ENCODE data around the gene RHPN2.
A peak's percentile ranks its signal among the peaks of the same experiment; 100 is the strongest.
"Not testable (repeated sequence)": the region's sequence is repeated elsewhere in the genome, so short reads cannot be mapped to it uniquely, and the experiment has no call there.

RHPN2 gene

GRCh38 chr19:32988724-32989123 is 76.0 kb downstream of the RHPN2 start:
- no peak for TF ChIP-seq POLR2A (IDR thresholded peaks at IDR 0.05; ENCODE audit: low read length)
- no peak for TF ChIP-seq GATA1 (IDR thresholded peaks at IDR 0.05; ENCODE audit: low read depth, low read length)
- DNase-seq, result no peak

- not testable (repeated sequence) for DNase-seq
Measured at GRCh38 chr19:32988254-32988653, 76.4 kb downstream of the RHPN2 start.

GRCh38 chr19:32982488-32982887 is 82.2 kb downstream of the RHPN2 start:
- DNase-seq, result not testable (repeated sequence)

- DNase-seq, result not testable (repeated sequence)
Measured at GRCh38 chr19:32979807-32980206, 84.9 kb downstream of the RHPN2 start.

GRCh38 chr19:32977813-32978212 is 86.9 kb downstream of the RHPN2 start:
- DNase-seq, result not testable (repeated sequence)

GRCh38 chr19:32977280-32977679 is 87.4 kb downstream of the RHPN2 start:
- no peak for DNase-seq
- no peak for TF ChIP-seq POLR2A (IDR thresholded peaks at IDR 0.05; ENCODE audit: low read length)
- TF ChIP-seq GATA1 (IDR thresholded peaks at IDR 0.05; ENCODE audit: low read depth, low read length), result no peak

GRCh38 chr19:32976223-32976805 is 88.4 kb downstream of the RHPN2 start:
- DNase-seq, result peak; percentile 67 to 82
- TF ChIP-seq POLR2A (IDR thresholded peaks at IDR 0.05; ENCODE audit: low read length), result no peak
- no peak for TF ChIP-seq GATA1 (IDR thresholded peaks at IDR 0.05; ENCODE audit: low read depth, low read length)

GRCh38 chr19:32971715-32972540 is 92.8 kb downstream of the RHPN2 start, which contains the start of the genes CEP89 and FAAP24:
CEP89 (minus strand) TSS chr19:32971958; CDS start chr19:32971874, 84 bp downstream.
FAAP24 (plus strand) TSS chr19:32972242; CDS start chr19:32973197, 955 bp downstream.
- TF ChIP-seq GATA1 (IDR thresholded peaks at IDR 0.05; ENCODE audit: low read depth, low read length), result no peak
- peak; percentile 77 for TF ChIP-seq POLR2A (IDR thresholded peaks at IDR 0.05; ENCODE audit: low read length)
- DNase-seq, result peak; percentile 100

GRCh38 chr19:32971012-32971595 is 93.6 kb downstream of the RHPN2 start:
- TF ChIP-seq POLR2A (IDR thresholded peaks at IDR 0.05; ENCODE audit: low read length) (no peak), GATA1 (IDR thresholded peaks at IDR 0.05; ENCODE audit: low read depth, low read length) (no peak)

GRCh38 chr19:32969549-32969948 is 95.1 kb downstream of the RHPN2 start:
- no peak for DNase-seq
- TF ChIP-seq GATA1 (IDR thresholded peaks at IDR 0.05; ENCODE audit: low read depth, low read length), result no peak
- no peak for TF ChIP-seq POLR2A (IDR thresholded peaks at IDR 0.05; ENCODE audit: low read length)

More at GRCh38 chr19:32971012-32971595, 93.6 kb downstream of the RHPN2 start:
- no peak for DNase-seq

- TF ChIP-seq GATA1 (IDR thresholded peaks at IDR 0.05; ENCODE audit: low read depth, low read length), result no peak
- no peak for TF ChIP-seq POLR2A (IDR thresholded peaks at IDR 0.05; ENCODE audit: low read length)
- DNase-seq, result no peak
Measured at GRCh38 chr19:32966750-32967149, 97.9 kb downstream of the RHPN2 start.

GRCh38 chr19:32945260-32945659 is 119.4 kb downstream of the RHPN2 start:
- TF ChIP-seq GATA1 (IDR thresholded peaks at IDR 0.05; ENCODE audit: low read depth, low read length) (no peak), POLR2A (IDR thresholded peaks at IDR 0.05; ENCODE audit: low read length) (no peak)

GRCh38 chr19:32941273-32941672 is 123.4 kb downstream of the RHPN2 start:
- not testable (repeated sequence) for DNase-seq

More at GRCh38 chr19:32945260-32945659, 119.4 kb downstream of the RHPN2 start:
- DNase-seq, result no peak

GRCh38 chr19:32936065-32936464 is 128.6 kb downstream of the RHPN2 start:
- no peak for DNase-seq
- no peak for TF ChIP-seq POLR2A (IDR thresholded peaks at IDR 0.05; ENCODE audit: low read length)
- TF ChIP-seq GATA1 (IDR thresholded peaks at IDR 0.05; ENCODE audit: low read depth, low read length), result no peak

- no peak for DNase-seq
- no peak for TF ChIP-seq POLR2A (IDR thresholded peaks at IDR 0.05; ENCODE audit: low read length)
- TF ChIP-seq GATA1 (IDR thresholded peaks at IDR 0.05; ENCODE audit: low read depth, low read length), result no peak
Measured at GRCh38 chr19:32935629-32936028, 129.1 kb downstream of the RHPN2 start.
